IPS-18c (cell line): ENCODE data around the gene GPR132.
"Not testable (repeated sequence)": the region's sequence is repeated elsewhere in the genome, so short reads cannot be mapped to it uniquely, and the experiment has no call there.

Experiments used
- H3K4me3 ChIP-seq: 2 replicates; pipeline ENCODE4 v1.7.0; 2013; ENCODE audit warnings: low read depth, mild to moderate bottlenecking, low read length, moderate library complexity; ENCODE audit not compliant: insufficient read depth
- H3K9me3 ChIP-seq: one replicate; pipeline ENCODE4 v1.6.1; 2013; ENCODE audit warnings: mild to moderate bottlenecking, low read length, moderate library complexity; ENCODE audit not compliant: control insufficient read depth, insufficient read depth

The GPR132 gene

GRCh38 chr14:105035616-105036015 is 29.6 kb downstream of the GPR132 start:
- not testable (repeated sequence) for H3K9me3 ChIP-seq, H3K4me3 ChIP-seq

GRCh38 chr14:105034315-105035039 is 30.8 kb downstream of the GPR132 start:
- Histone ChIP-seq H3K9me3 (no peaks in the 10 kb centered on the region), H3K4me3 (0 out of 2 replicates have a peak overlapping the region, but pooled peaks have one; percentile 15)

GRCh38 chr14:105033412-105033900 is 31.8 kb downstream of the GPR132 start:
- H3K4me3 ChIP-seq: peak overlapping the region; percentile 55
- H3K9me3 ChIP-seq: not testable (repeated sequence)

- H3K9me3 ChIP-seq, H3K4me3 ChIP-seq: not testable (repeated sequence)
These were observed 32.8 kb downstream of the GPR132 start for GRCh38 chr14:105032451-105032901.

GRCh38 chr14:105030836-105031396 is 34.3 kb downstream of the GPR132 start:
- H3K9me3 ChIP-seq: no peaks in the 10 kb centered on the region
- H3K4me3 ChIP-seq: no peak overlapping the region

GRCh38 chr14:105030194-105030593 is 35.0 kb downstream of the GPR132 start:
- H3K4me3 ChIP-seq: no peak overlapping the region

GRCh38 chr14:105029402-105029801 is 35.8 kb downstream of the GPR132 start:
- no peak overlapping the region for H3K4me3 ChIP-seq
- H3K9me3 ChIP-seq: no peaks in the 10 kb centered on the region

More at GRCh38 chr14:105030194-105030593, 35.0 kb downstream of the GPR132 start:
- H3K9me3 ChIP-seq: no peaks in the 10 kb centered on the region

- no peak overlapping the region for H3K4me3 ChIP-seq
- H3K9me3 ChIP-seq: no peaks in the 10 kb centered on the region
These were observed 36.8 kb downstream of the GPR132 start for GRCh38 chr14:105028251-105028927.

- H3K4me3 ChIP-seq: not testable (repeated sequence)
These were observed 37.5 kb downstream of the GPR132 start for GRCh38 chr14:105027718-105028117.

GRCh38 chr14:105026802-105027563 is 38.2 kb downstream of the GPR132 start:
- Histone ChIP-seq H3K9me3 (no peaks in the 10 kb centered on the region), H3K4me3 (no peak overlapping the region)

More at GRCh38 chr14:105027718-105028117, 37.5 kb downstream of the GPR132 start:
- H3K9me3 ChIP-seq: not testable (repeated sequence)

- Histone ChIP-seq H3K9me3 (no peaks in the 10 kb centered on the region), H3K4me3 (no peak overlapping the region)
These were observed 39.0 kb downstream of the GPR132 start for GRCh38 chr14:105026033-105026785.

GRCh38 chr14:105025429-105025828 is 39.8 kb downstream of the GPR132 start:
- Histone ChIP-seq H3K9me3 (no peaks in the 10 kb centered on the region), H3K4me3 (no peak overlapping the region)

GRCh38 chr14:105023791-105024480 is 41.3 kb downstream of the GPR132 start:
- Histone ChIP-seq H3K4me3 (no peak overlapping the region), H3K9me3 (no peaks in the 10 kb centered on the region)

- H3K4me3 ChIP-seq: no peak overlapping the region
- no peaks in the 10 kb centered on the region for H3K9me3 ChIP-seq
These were observed 42.1 kb downstream of the GPR132 start for GRCh38 chr14:105023144-105023543.

GRCh38 chr14:105022276-105022670 is 43.0 kb downstream of the GPR132 start:
- peak overlapping the region; percentile 93 for H3K4me3 ChIP-seq
- H3K9me3 ChIP-seq: no peaks in the 10 kb centered on the region

GRCh38 chr14:105021656-105022275 is 43.5 kb downstream of the GPR132 start:
- Histone ChIP-seq H3K9me3 (no peaks in the 10 kb centered on the region), H3K4me3 (peak overlapping the region; percentile 93)
